ENCODE measurements around the gene GMPPB.
A peak's percentile ranks its signal among the peaks of the same experiment; 100 is the strongest.
"Not testable (repeated sequence)": the region's sequence is repeated elsewhere in the genome, so short reads cannot be mapped to it uniquely, and the experiment has no call there.

The GMPPB gene

DNA sequence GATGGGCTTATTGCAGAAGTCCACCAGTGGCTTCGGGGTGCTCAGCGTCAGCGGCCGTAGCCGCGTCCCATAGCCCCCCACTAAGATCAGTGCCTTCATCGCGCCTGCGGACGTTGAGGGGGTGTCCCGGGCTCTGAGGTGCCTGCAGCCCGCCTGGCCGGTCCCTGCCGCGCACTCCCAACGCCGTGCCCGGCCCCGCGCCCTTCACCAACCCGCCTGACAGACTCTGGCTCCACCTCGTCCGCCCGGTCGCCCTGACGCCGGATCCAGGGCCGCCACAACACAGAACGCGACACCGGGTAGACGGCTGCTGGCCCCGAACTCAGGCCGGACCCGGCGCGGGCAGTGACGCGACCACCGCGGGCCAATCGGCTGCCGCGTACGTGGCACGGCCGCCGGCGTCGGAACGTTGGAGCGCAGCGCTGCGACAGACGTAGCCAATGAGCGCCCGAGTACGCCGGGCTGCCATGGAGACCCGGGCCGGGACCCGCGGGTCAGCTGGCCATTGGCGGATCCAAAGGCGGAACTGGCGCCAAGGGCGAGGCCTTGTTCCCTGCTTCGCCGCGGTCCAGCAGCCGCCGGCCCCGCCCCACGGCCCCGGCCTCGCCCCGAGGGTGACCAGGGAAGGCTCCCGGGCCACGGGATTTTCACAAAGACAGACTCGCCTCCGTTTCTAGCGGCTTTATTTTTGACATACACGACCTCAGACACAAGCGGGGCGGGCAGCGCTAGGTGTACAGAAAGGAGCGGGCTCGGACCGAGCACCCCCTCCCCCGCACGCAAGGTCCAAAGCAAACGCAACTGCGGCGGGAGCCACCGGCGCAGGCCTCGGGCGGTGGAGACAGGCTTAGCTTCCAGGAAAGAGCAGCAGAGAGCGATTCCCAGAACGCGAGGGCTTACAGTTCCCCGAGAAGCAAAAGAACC, at the start of gene GMPPB:
GMPPB (minus strand) TSS at position 324 of the 924 bp plus-strand sequence; CDS start at position 99, 225 bp downstream.
- DNase-seq = peak; percentile 95

GRCh38 chr3:49772703-49773102, 49.0 kb upstream of the GMPPB start:
- no peak for DNase-seq

- DNase-seq = no peak
Observed at GRCh38 chr3:49771340-49771938, 47.7 kb upstream of the GMPPB start.

DNA sequence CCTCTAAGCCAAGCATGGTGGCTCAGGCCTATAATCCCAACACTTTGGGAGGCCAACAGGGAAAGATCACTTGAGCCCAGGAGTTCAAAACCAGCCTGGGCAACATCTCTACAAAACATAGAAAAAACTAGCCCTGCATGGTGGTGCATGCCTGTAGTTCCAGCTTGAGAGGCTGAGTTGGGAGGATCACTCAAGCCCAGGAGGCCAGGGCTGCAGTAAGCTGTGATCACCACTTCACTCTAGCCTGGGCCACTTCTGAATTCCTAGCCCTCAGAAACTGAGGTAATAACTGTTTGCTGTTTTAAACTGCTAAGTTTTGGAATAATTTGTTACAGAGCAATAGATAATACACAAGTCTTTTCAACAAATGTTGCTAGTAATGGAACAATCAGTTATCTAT, 46.2 kb upstream of the GMPPB start:
- no peak for DNase-seq

DNA sequence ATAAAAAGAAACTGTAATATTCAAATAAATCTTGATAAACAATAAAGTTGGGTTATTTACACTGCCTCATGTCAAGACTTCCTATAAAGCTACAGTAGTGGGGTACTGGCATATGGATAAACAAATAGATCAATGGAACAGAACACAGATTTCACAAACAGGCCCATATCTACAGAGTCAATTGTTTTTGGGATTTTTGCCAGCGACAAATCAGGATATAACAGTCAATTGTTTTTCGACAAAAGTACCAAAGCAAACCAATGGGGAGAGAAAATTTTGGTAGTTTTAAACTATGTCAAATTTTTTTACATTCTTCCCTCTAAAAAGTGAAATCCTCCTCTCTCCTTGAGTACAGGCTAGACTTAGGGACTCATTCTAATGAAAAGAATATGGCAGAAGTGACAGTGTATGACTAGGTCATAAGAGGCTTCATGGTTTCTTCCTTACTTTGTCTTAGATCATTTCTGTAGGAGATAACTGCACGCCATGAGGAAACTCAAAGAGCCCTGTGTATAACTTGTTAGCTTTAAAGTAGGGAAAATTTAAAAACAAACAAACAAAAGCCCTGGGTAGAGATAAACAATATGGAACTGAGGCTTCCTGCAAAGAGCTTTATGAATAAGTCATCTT, 45.6 kb upstream of the GMPPB start:
- DNase-seq = no peak

GRCh38 chr3:49763981-49764380, 40.2 kb upstream of the GMPPB start:
- no peak for DNase-seq

DNA sequence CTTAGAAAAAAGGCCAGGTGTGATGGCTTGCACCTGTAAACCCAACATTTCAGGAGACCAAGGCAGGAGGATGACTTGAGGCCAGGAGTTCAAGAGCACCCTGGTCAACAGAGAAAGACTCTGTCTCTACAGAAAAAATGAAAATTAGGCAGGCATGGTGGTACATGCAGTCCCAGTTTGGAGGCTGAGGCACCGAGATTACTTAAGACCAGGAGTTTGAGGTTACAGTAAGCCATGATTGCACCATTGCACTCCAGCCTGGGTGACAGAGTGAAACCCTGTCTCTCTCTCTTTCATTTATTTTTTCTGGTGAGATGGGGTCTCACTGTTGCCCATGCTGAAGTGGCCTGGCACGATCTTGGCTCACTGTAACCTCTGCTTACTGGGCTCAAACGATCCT, 37.9 kb upstream of the GMPPB start:
- no peak for DNase-seq

GRCh38 chr3:49759226-49759625, 35.5 kb upstream of the GMPPB start:
- no peak for DNase-seq

- no peak for DNase-seq
Observed at GRCh38 chr3:49757197-49757596, 33.4 kb upstream of the GMPPB start.

DNA sequence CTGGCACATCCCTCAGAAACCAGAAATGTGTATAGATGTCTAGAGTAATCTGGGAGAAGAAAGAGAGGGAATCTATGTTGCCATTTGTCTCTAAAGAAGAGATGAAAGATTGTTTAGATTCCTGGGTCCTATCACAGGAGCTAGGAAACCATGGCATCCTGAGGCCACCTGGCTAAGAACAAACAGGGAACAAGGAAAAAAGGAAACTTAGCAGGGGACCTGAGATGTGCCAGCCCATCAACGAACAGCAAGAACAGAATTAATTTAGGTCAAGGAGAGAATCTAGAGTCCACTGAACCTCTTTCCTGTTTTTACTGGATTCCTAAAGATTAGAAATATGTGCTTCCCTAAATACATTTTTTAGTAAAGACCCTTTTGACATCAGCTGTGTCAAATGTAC, 32.3 kb upstream of the GMPPB start:
- DNase-seq = no peak

DNA sequence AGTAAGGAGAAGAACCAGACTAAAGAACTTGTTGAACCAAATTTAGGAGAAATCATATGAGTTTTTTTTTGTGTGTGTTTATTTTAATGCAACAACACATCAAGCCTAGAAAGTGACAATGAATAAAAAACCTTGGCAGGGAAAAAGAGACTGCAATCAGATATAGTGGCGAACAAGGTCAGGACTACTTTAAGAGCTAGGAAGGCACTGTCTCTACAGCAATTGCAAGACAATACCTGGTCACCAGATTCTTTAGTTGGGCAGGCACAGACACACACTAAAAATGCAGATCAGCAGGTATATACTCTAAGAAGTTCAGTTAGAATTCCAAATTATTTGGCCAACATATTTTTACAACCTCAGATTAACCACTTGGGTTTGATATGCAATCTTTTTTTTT, 30.8 kb upstream of the GMPPB start:
- DNase-seq = no peak

GRCh38 chr3:49751501-49751900, 27.8 kb upstream of the GMPPB start:
- DNase-seq = no peak

GRCh38 chr3:49750056-49750455, 26.3 kb upstream of the GMPPB start:
- no peak for DNase-seq

GRCh38 chr3:49748874-49749273, 25.1 kb upstream of the GMPPB start:
- not testable (repeated sequence) for DNase-seq

DNA sequence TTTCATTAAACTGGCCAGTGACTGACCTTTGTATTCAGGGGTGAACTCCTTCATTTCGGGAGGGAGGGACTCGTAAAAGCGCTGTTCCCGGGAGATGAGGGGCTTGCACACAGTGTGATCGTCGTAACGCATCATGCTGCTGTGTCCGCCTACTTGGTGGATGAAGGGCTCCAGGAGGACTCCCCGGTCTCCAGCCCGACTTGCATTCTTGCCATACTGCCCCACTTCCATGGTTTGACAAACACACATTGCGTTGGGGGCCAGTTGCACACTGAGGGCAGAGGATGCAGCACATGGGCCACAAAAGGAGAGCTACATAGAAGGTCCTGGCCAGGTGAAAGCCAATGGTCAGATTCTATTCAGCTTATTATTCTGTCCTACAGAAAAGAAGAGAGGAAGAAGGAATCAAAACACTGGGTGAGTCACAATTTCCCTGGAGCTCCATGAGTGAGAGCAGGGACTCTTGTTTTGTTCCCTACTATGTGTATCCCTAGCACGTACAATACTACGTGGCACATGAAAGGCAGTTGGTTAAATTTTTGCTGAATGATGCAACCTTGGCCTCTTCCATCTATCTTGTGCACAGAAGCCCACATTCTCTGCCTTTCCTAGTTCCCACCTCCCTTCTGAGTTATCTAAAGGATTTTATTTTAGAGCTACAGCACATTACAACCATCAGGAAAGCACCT, 24.2 kb upstream of the GMPPB start:
- no peak for DNase-seq

DNA sequence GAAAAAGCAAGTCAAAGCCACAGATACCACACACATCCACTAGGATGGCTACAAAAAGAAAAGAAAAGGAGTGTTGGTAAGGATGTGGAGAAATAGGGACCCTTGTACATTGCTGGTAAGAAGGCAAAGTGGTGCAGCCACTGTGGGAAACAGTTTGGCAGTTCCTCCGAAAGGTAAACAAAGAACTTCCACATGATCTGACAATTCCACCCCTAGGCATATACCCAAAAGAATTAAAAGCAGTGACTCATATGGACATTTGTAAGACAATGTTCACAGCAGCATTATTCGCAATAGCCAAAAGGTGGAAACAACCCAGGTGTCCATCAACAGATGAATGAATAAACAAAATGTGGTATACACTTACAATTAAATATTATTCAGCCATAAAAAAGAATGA, 22.2 kb upstream of the GMPPB start:
- no peak for DNase-seq

GRCh38 chr3:49740427-49740826, 16.7 kb upstream of the GMPPB start:
- no peak for DNase-seq

DNA sequence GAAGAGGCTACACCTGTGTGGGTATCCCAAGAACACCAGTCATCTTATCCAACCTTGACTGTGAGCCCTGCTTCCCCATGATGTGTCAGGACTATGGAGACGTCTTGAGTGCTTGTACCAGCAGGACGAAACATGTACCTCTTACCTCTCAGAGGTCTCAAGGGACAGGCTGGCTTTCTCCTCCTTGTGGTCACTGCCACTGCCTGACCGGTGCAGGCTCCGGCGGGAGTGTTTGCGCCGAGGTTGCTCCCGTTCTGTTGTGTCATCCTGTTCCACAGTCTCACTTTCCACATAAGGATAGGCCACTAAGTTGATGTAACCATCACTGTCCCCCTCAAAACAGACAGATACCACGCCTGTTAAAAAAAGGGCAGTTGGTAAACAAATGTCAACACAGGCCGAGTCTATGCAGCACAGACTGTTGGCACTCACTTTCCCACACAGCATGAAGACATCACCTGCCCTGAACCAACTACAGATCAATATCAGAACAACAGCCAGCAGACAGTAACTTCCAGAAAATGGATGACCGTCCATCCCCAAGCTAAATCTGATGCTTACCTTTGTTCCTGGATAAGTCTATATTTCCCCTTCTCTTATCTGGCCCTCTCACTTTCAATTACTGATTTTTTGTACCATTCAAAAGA, 14.4 kb upstream of the GMPPB start:
- DNase-seq = no peak

GRCh38 chr3:49734752-49735151, 11.0 kb upstream of the GMPPB start:
- DNase-seq = no peak

- no peak for DNase-seq
Observed at GRCh38 chr3:49733551-49733950, 9.8 kb upstream of the GMPPB start.

DNA sequence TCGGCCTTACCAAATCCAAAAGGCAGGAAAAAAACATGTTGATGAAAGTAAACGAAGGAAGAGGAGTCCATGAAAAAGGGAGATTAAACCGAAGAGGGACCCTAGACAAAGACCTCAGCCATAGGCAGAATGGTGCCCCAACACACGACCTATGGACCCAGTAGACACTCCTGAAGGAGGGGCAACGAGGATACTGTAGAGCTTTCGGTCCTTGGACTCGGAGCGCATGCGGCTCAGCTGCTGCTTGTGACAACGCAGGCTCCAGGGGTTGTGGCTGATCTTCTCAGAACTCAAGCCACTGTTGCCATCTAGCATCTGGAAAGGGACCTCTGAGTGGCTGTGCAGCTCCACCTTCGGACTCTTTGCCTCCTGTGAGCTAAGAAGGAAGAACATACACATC, 8.8 kb upstream of the GMPPB start:
- no peak for DNase-seq

GRCh38 chr3:49729966-49730609, 6.3 kb upstream of the GMPPB start:
- DNase-seq = no peak
